IMR-90 (cell line): ENCODE measurements around the gene CEBPB. TPM values are rescaled to one million over a fixed set of nuclear protein-coding genes. Genes with fewer than 3 reads are reported as not detected.

Experiments used
- ATAC-seq: fragments of 200-7000 bp; cut with Tn5 transposase; 2 replicates; pipeline ENCODE4 v1.9.1; 2020; ENCODE audit warnings: low read depth, mild to moderate bottlenecking, moderate library complexity
- BruUV-seq: library from RNA; stranded (reverse); fragments of 400-500 nt; replicated peaks from 2 replicates; lab custom pipeline; 2021; lab: Mats Ljungman, UMichigan
- CTCF ChIA-PET: fragments of 300-600 bp; formaldehyde crosslinking; extraction: SDS; loops from one replicate; lab custom pipeline; 2021; ENCODE audit warnings: antibody characterized with exemption; lab: Yijun Ruan, JAX
- POLR2A ChIA-PET: fragments of 300-600 bp; sonication (Branson Sonifier 250); formaldehyde crosslinking; loops from one replicate; lab custom pipeline; 2022; ENCODE audit warnings: antibody characterized with exemption; ENCODE audit not compliant: unreplicated experiment; lab: Charles Lee
- DNase-seq: peaks from one replicate; pipeline ENCODE4 v3.0.0; 2013
- H2AFZ ChIP-seq: replicated peaks from 2 replicates; pipeline ENCODE3; 2013; ENCODE audit warnings: low read length, mild to moderate bottlenecking; ENCODE audit not compliant: poor library complexity
- H2AK5ac ChIP-seq: 2 replicates; pipeline ENCODE4 v1.6.1; 2013; ENCODE audit warnings: low read depth, low read length, inconsistent platforms
- H2AK9ac ChIP-seq: replicated peaks from 2 replicates; pipeline ENCODE3; 2013; ENCODE audit warnings: mild to moderate bottlenecking, low read depth, low read length, moderate library complexity; ENCODE audit not compliant: poor library complexity
- H2BK120ac ChIP-seq: 2 replicates; pipeline ENCODE4 v1.6.1; 2013; ENCODE audit warnings: low read depth, low read length, inconsistent platforms
- H2BK15ac ChIP-seq: 3 replicates; pipeline ENCODE4 v1.6.1; 2013; ENCODE audit warnings: low read depth, low read length, inconsistent platforms
- H2BK20ac ChIP-seq: 2 replicates; pipeline ENCODE4 v1.6.1; 2013; ENCODE audit warnings: low read depth, mild to moderate bottlenecking, inconsistent platforms, low read length, moderate library complexity
- H2BK5ac ChIP-seq: 2 replicates; pipeline ENCODE4 v1.6.1; 2013; ENCODE audit warnings: mild to moderate bottlenecking, low read depth, low read length, inconsistent platforms; ENCODE audit not compliant: poor library complexity, severe bottlenecking
- H3K14ac ChIP-seq: replicated peaks from 2 replicates; pipeline ENCODE4 v1.6.1; 2013; ENCODE audit warnings: low read depth, low read length, inconsistent platforms
- H3K18ac ChIP-seq: 2 replicates; pipeline ENCODE4 v1.6.1; 2013; ENCODE audit warnings: low read depth, low read length, control low read depth
- H3K23ac ChIP-seq: 2 replicates; pipeline ENCODE4 v1.6.1; 2013; ENCODE audit warnings: low read depth, low read length, inconsistent platforms
- H3K27ac ChIP-seq: 2 replicates; pipeline ENCODE4 v1.5.1; 2013; ENCODE audit warnings: mild to moderate bottlenecking, control low read depth, low read length; ENCODE audit not compliant: insufficient read depth
- H3K27me3 ChIP-seq: 2 replicates; pipeline ENCODE4 v1.6.1; 2013; ENCODE audit warnings: low read length; ENCODE audit not compliant: control insufficient read depth, insufficient read depth
- H3K36me3 ChIP-seq: 2 replicates; pipeline ENCODE4 v1.6.1; 2013; ENCODE audit warnings: low read length, mixed read lengths; ENCODE audit not compliant: control insufficient read depth, insufficient read depth
- H3K4ac ChIP-seq: 2 replicates; pipeline ENCODE4 v1.6.1; 2013; ENCODE audit warnings: low read depth, low read length, inconsistent platforms
- H3K4me1 ChIP-seq: 2 replicates; pipeline ENCODE4 v1.6.1; 2013; ENCODE audit warnings: low read length, mixed read lengths; ENCODE audit not compliant: control insufficient read depth, insufficient read depth
- H3K4me2 ChIP-seq: 2 replicates; pipeline ENCODE4 v1.6.1; 2013; ENCODE audit warnings: low read depth, mild to moderate bottlenecking, control low read depth, low read length, moderate library complexity
- H3K4me3 ChIP-seq: 2 replicates; pipeline ENCODE4 v1.5.1; 2013; ENCODE audit warnings: low read depth, mild to moderate bottlenecking, control low read depth, low read length, moderate library complexity; ENCODE audit not compliant: insufficient read depth
- H3K56ac ChIP-seq: 2 replicates; pipeline ENCODE4 v1.6.1; 2013; ENCODE audit warnings: low read length, inconsistent platforms; ENCODE audit not compliant: insufficient read depth; ENCODE audit errors: extremely low read depth
- H3K79me1 ChIP-seq, 2 experiments: 2 replicates each; pipeline ENCODE4 v1.6.1; 2013; ENCODE audit warnings: low read length in 2 of 2, inconsistent platforms in 1 of 2, low read depth in 1 of 2
- H3K9ac ChIP-seq: 2 replicates; pipeline ENCODE4 v1.6.1; 2013; ENCODE audit warnings: low read depth, low read length, control low read depth
- H3K9me1 ChIP-seq: 2 replicates; pipeline ENCODE4 v1.6.1; 2013; ENCODE audit warnings: low read length, inconsistent platforms; ENCODE audit not compliant: insufficient read depth
- H3K9me3 ChIP-seq: 2 replicates; pipeline ENCODE4 v1.6.1; 2013; ENCODE audit warnings: low read length; ENCODE audit not compliant: control insufficient read depth, insufficient read depth
- H4K20me1 ChIP-seq: 2 replicates; pipeline ENCODE4 v1.6.1; 2013; ENCODE audit warnings: low read length, inconsistent platforms; ENCODE audit not compliant: insufficient read depth
- H4K5ac ChIP-seq: 2 replicates; pipeline ENCODE4 v1.6.1; 2013; ENCODE audit warnings: mild to moderate bottlenecking, low read depth, low read length, control low read depth
- H4K8ac ChIP-seq, 2 experiments: 2 replicates each; pipeline ENCODE4 v1.6.1; 2013; ENCODE audit warnings: low read depth in 2 of 2, low read length in 2 of 2, control low read depth in 1 of 2, inconsistent platforms in 1 of 2
- H4K91ac ChIP-seq: 2 replicates; pipeline ENCODE4 v1.6.1; 2013; ENCODE audit warnings: low read depth, low read length, inconsistent platforms; ENCODE audit not compliant: insufficient read depth
- BHLHE40 ChIP-seq: fragments of 150-350 bp; IDR thresholded peaks from 2 replicates; pipeline ENCODE4 v1.6.1; 2016; ENCODE audit warnings: mild to moderate bottlenecking, low read depth, low read length
- CEBPB ChIP-seq: IDR thresholded peaks from 2 replicates; pipeline ENCODE4 v1.6.1; 2012; ENCODE audit warnings: low read depth, low read length, improper control_type of control experiment
- CHD1 ChIP-seq: IDR thresholded peaks from 2 replicates; pipeline ENCODE4 v1.6.1; 2012; ENCODE audit warnings: low read depth, low read length, improper control_type of control experiment
- MXI1 ChIP-seq: IDR thresholded peaks from 2 replicates; pipeline ENCODE4 v1.6.1; 2012; ENCODE audit warnings: low read depth, mild to moderate bottlenecking, low read length, moderate library complexity, borderline replicate concordance
- POLR2A ChIP-seq: IDR thresholded peaks from 2 replicates; pipeline ENCODE4 v1.6.1; 2012; ENCODE audit warnings: mild to moderate bottlenecking, low read depth, low read length
- RAD21 ChIP-seq: IDR thresholded peaks from 2 replicates; pipeline ENCODE4 v1.6.1; 2012; ENCODE audit warnings: low read length, improper control_type of control experiment
- WGBS, 2 experiments: methylation state at CpG; one replicate each; pipeline versions ENCODE4 v1.1.5 to v1.1.7; 2013; ENCODE audit warnings: missing lambda C conversion rate in 2 of 2; ENCODE audit not compliant: insufficient read length in 1 of 2; ENCODE audit errors: extremely low coverage in 2 of 2; 5-methylcytosine and 5-hydroxymethylcytosine counted together
- dilution Hi-C: fragments of 300-500 bp; cut with HindIII; formaldehyde crosslinking; loops from one replicate; pipeline ENCODE4 v1.14.3; 2018; ENCODE audit warnings: low sequenced_read_pairs; ENCODE audit not compliant: unreplicated experiment
- in situ Hi-C: fragments of 300-500 bp; cut with MboI; formaldehyde crosslinking; loops from 3 replicates; pipeline ENCODE4 v1.14.3; 2019; ENCODE audit warnings: low sequenced_read_pairs, inconsistent platforms, mixed read lengths
- intact Hi-C: fragments of 100-400 bp; cut with micrococcal nuclease; formaldehyde crosslinking; loops from 2 replicates; pipeline ENCODE4 v1.10.0; 2022
- polyA plus RNA-seq, 3 experiments: library from polyadenylated mRNA; depleted of rRNA; stranded (reverse); fragments of >200 nt; gene quantifications; 2 replicates each; pipeline ENCODE4 v1.2.3, GENCODE V29; 2012; ENCODE audit warnings: low replicate concordance in 1 of 3
- total RNA-seq: library from RNA; depleted of rRNA; stranded (reverse); fragments of >200 nt; gene quantifications from 2 replicates; pipeline ENCODE4 v1.2.3, GENCODE V29; 2012
- TF ChIP-seq, protein P1 (sequence below): fragments of 150-350 bp; IDR thresholded peaks from 2 replicates; pipeline ENCODE4 v1.6.1; 2017; ENCODE audit warnings: mild to moderate bottlenecking, antibody characterized with exemption, low read length, low read depth

CEBPB gene
- total and polyA plus RNA-seq, 2 of the 4 experiments (the other 2 are of a cell fraction): 3.4 to 17.4 TPM

DNA sequence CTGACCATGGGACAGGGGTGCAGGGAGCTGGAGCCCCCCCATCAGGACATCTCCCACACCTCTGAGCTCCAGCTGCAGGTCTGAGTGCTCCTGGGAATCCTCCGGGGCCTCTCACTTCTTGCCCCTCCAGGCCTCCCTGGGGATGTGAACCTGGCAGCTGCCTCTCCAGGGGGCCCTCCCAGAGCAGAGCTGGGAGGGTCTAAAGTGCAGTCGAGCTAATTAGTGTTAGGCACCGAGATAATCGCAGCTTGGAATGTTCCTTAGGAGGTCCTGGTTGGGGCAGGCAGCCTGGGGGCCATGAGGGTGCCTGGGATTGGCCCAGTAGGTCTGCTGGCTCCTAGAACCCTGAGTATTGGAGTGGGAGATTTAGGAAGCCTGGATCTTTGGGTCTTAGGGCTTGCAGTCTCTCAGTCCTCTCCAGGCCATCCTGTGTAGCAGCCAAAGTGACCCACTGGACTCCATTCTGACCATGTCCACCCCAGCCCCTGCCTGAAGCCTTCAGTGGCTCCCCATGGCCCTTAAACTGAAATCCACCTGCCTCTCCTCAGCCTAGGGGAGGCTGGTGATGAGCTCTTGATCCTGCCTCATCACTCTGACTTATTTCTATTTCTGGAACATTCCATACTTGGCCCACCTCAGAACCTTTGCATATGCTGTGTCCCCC is 26.0 kb downstream of the CEBPB start:
- intact Hi-C loops: no loop called here
- POLR2A ChIA-PET: interaction anchor here (1.2 kb wide), 1 partner anchor 8 kb away, joined by 3 read pairs; no protein-coding TSS in a partner anchor

More for the DNA sequence above, 26.0 kb downstream of the CEBPB start:
- no peak overlapping the region for H3K4me2 ChIP-seq
- H3K56ac ChIP-seq: no peak overlapping the region
- in situ Hi-C loops (no loop called here), dilution Hi-C loops (no loop called here)
- TF ChIP-seq CEBPB (no peak), CHD1 (no peak), RAD21 (no peak), MXI1 (no peak), POLR2A (no peak), BHLHE40 (no peak)
- TF ChIP-seq, protein P1, sequence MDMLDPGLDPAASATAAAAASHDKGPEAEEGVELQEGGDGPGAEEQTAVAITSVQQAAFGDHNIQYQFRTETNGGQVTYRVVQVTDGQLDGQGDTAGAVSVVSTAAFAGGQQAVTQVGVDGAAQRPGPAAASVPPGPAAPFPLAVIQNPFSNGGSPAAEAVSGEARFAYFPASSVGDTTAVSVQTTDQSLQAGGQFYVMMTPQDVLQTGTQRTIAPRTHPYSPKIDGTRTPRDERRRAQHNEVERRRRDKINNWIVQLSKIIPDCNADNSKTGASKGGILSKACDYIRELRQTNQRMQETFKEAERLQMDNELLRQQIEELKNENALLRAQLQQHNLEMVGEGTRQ: no peak
- H3K27ac ChIP-seq: no peak overlapping the region
- WGBS, 2 experiments: no CpG with 5 or more reads among the region's 4 CpGs
- H3K4me1 ChIP-seq: peaks cover 5% of the 10 kb centered on the region
- no peak overlapping the region for H4K8ac ChIP-seq
- no peak overlapping the region for H2AFZ ChIP-seq
- H3K79me1 ChIP-seq: no peaks in the 10 kb centered on the region
- H3K9me3 ChIP-seq: 0 out of 2 replicates have a peak, but pooled peaks cover 3% of the 10 kb centered on the region
- no peak overlapping the region for H4K91ac ChIP-seq
- no peak overlapping the region for H2BK120ac ChIP-seq
- H2BK20ac ChIP-seq: no peak overlapping the region; the same call in 1 of the 2 replicates
- no peak overlapping the region for H4K5ac ChIP-seq
- ATAC-seq (no peak), DNase-seq (no peak)
- no peaks in the 10 kb centered on the region for H4K20me1 ChIP-seq
- peak overlapping the region; percentile 52 for H2AK9ac ChIP-seq
- H3K4me3 ChIP-seq: no peak overlapping the region
- no peak overlapping the region for H3K9ac ChIP-seq
- H3K9me1 ChIP-seq: peaks cover 5% of the 10 kb centered on the region; the same call in 1 of the 2 replicates
- H3K36me3 ChIP-seq: no peaks in the 10 kb centered on the region
- H2AK5ac ChIP-seq: peak overlapping the region; percentile 4; the same call in 1 of the 2 replicates
- H2BK15ac ChIP-seq: no peak overlapping the region
- H3K14ac ChIP-seq: no peak overlapping the region
- BruUV-seq: no TSS peak
- H3K23ac ChIP-seq: no peak overlapping the region
- CTCF ChIA-PET: interaction anchor here (1.3 kb wide), 1 partner anchor 10 kb away, joined by 3 read pairs; no protein-coding TSS in a partner anchor
- no peak overlapping the region; the same call in 1 of the 2 replicates for H3K18ac ChIP-seq
- H3K27me3 ChIP-seq: no peaks in the 10 kb centered on the region; the same call in 1 of the 2 replicates
- H2BK5ac ChIP-seq: no peak overlapping the region
- no peak overlapping the region for H3K4ac ChIP-seq
